ENCODE measurements around the gene GPR137C.

The GPR137C gene

DNA sequence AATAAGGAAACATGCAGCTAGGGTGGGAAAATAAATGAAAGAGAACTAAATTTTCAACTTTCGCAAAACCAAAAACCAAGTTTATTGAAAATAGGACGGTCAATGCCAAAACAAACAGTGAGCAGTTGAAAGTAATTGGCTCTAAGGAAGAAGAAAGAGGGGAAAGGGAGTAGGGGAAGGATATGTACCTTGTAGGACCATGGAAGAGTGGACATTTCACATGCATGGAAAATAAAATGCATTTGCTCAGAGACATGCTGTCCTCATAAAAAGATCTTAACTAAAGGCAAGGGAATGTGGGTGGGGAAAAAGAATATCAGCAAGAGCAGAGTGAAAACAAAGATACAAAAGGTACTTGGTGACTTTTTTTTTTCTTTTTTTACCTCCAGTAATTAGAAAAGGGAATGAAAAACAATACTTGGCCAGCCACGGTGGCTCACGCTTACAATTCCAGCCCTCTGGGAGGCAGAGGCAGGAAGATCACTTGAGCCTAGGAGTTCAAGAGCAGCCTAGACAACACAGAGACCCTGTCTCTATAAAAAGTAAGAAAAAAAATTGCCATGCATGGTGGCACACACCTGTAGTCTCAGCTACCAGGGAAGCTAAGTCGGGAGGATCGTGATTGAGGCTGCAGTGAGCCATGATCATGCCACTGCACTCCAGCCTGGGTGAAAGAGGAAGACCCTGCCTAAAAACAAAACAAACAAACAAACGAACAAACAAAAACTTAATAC, 6.9 kb upstream of the GPR137C start:
- Histone ChIP-seq H3K36me3 (ENCODE audit: insufficient read depth, low read length) (no peaks in the 10 kb centered on the region), H3K4me3 (ENCODE audit: low read depth, low read length) (no peak overlapping the region), H3K79me2 (ENCODE audit: control insufficient read depth, insufficient read depth, low read length, unreplicated experiment) (peaks cover 1% of the 10 kb centered on the region), H3K4me1 (ENCODE audit: control insufficient read depth, insufficient read depth, low read length, unreplicated experiment) (peaks cover 3% of the 10 kb centered on the region), H3K27me3 (ENCODE audit: insufficient read depth, low read length) (no peaks in the 10 kb centered on the region), H2AFZ (ENCODE audit: low read length, unreplicated experiment) (no peak overlapping the region), H3K27ac (ENCODE audit: low read depth, low read length) (no peak overlapping the region)

DNA sequence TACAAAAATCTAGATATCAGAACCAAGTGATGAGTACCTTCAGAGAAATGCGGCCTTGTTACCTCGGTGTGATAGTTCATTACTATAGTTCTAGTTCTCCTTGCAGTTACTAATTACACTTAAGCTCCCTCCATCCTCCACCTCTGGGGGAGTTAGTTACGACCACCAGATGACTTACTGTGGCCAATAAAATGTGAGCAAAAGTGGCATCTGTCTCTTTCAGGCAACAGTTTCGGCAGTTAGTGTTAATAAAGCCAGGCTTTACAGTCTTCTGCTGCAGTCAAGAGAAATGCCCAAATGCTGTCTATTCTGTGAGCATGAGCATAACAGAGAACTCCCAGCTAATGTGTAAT, 6.3 kb upstream of the GPR137C start:
- H3K4me3 ChIP-seq (ENCODE audit: low read depth, low read length): no peak overlapping the region
- no peak overlapping the region for H2AFZ ChIP-seq (ENCODE audit: low read length, unreplicated experiment)

DNA sequence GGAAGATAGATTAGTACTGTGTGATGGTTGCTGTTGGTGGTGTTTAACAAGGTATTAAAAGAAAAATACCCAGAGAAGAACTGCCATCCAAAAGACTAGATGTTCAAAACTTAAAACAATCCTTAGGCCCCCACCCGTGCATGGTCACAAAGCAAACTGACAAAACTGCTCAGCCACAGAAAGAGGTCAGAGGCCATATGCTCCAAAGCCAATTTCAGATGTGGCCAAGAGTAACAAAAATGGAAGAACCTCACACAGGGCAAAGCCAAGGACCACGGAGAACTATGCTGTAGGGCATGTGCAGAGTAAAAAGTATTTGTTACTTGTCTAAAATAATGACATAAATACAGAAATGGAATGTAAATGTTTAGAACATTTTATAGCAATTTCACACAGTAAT, 5.6 kb upstream of the GPR137C start:
- H3K4me1 ChIP-seq (ENCODE audit: control insufficient read depth, insufficient read depth, low read length, unreplicated experiment): peaks cover 8% of the 10 kb centered on the region
- H2AFZ ChIP-seq (ENCODE audit: low read length, unreplicated experiment): no peak overlapping the region
- no peak overlapping the region for H3K27ac ChIP-seq (ENCODE audit: low read depth, low read length)
- no peaks in the 10 kb centered on the region for H3K27me3 ChIP-seq (ENCODE audit: insufficient read depth, low read length)
- peaks cover 5% of the 10 kb centered on the region for H3K79me2 ChIP-seq (ENCODE audit: control insufficient read depth, insufficient read depth, low read length, unreplicated experiment)
- no peaks in the 10 kb centered on the region for H3K36me3 ChIP-seq (ENCODE audit: insufficient read depth, low read length)
- no peak overlapping the region for H3K4me3 ChIP-seq (ENCODE audit: low read depth, low read length)

More for the DNA sequence above, 6.3 kb upstream of the GPR137C start:
- Histone ChIP-seq H3K79me2 (ENCODE audit: control insufficient read depth, insufficient read depth, low read length, unreplicated experiment) (peaks cover 5% of the 10 kb centered on the region), H3K4me1 (ENCODE audit: control insufficient read depth, insufficient read depth, low read length, unreplicated experiment) (peaks cover 8% of the 10 kb centered on the region), H3K27me3 (ENCODE audit: insufficient read depth, low read length) (no peaks in the 10 kb centered on the region), H3K27ac (ENCODE audit: low read depth, low read length) (no peak overlapping the region), H3K36me3 (ENCODE audit: insufficient read depth, low read length) (no peaks in the 10 kb centered on the region)

DNA sequence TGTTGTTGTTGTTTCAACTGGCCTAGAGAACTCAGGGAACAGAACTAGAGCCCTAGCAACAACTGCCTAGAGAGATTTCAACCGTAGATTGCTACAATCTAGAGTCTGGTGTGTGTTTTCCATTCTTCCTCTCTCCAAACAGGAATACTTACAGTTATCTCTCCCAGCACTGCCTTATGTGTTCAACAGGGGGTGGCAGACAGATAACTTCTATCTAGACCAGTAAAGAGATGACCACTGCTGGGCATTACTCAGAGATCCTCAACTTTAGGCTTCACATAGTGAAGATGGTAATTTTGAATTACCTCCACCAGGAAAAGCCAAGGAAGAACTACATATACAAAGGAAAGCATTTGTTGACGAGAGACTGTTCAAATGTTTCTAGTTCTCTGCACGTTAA, 5.1 kb upstream of the GPR137C start:
- no peaks in the 10 kb centered on the region for H3K27me3 ChIP-seq (ENCODE audit: insufficient read depth, low read length)
- H2AFZ ChIP-seq (ENCODE audit: low read length, unreplicated experiment): no peak overlapping the region
- H3K4me3 ChIP-seq (ENCODE audit: low read depth, low read length): no peak overlapping the region
- H3K36me3 ChIP-seq (ENCODE audit: insufficient read depth, low read length): no peaks in the 10 kb centered on the region
- H3K79me2 ChIP-seq (ENCODE audit: control insufficient read depth, insufficient read depth, low read length, unreplicated experiment): peaks cover 5% of the 10 kb centered on the region
- no peak overlapping the region for H3K27ac ChIP-seq (ENCODE audit: low read depth, low read length)
- peaks cover 8% of the 10 kb centered on the region for H3K4me1 ChIP-seq (ENCODE audit: control insufficient read depth, insufficient read depth, low read length, unreplicated experiment)

DNA sequence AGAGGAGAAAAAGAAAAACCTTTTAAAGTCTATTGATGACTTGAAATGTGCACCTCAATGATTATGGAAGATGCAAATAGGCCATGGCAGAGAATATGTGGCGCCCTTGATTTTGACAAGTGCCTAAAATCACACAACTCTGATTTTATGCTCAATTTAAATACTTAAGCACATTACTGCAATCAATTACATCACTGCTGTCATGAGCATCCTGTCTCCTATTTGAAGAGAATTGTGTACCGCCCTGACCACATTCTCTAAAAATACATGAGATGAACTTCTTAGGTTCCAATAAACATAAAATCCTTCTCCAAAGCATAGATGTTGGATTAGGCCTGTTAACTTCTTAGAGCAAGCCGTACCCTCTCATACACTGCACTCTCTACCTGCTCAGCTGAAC, 2.0 kb upstream of the GPR137C start:
- Histone ChIP-seq H2AFZ (ENCODE audit: low read length, unreplicated experiment) (no peak overlapping the region), H3K36me3 (ENCODE audit: insufficient read depth, low read length) (no peaks in the 10 kb centered on the region), H3K79me2 (ENCODE audit: control insufficient read depth, insufficient read depth, low read length, unreplicated experiment) (peaks cover 5% of the 10 kb centered on the region), H3K4me3 (ENCODE audit: low read depth, low read length) (no peak overlapping the region), H3K27ac (ENCODE audit: low read depth, low read length) (no peak overlapping the region), H3K4me1 (ENCODE audit: control insufficient read depth, insufficient read depth, low read length, unreplicated experiment) (peaks cover 8% of the 10 kb centered on the region), H3K27me3 (ENCODE audit: insufficient read depth, low read length) (no peaks in the 10 kb centered on the region)

DNA sequence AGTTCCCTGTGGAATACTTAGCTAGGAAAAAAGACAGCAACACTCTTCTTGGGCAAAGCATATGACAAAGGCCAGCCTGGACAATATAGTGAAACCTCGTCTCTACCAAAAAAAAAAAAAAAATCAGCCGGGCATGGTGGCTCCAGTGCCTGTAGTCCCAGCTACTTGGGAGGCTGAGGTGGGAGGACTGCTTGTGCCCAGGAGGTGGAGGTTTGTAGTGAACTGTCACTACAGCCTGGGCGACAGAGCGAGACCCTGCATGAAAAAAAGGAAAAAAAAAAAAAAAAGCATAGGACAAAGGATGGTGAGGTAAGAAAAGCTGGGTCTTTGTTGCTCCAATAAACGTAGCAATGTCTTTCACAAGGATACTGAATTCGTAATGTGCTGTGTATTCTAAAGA, 1.4 kb upstream of the GPR137C start:
- no peaks in the 10 kb centered on the region for H3K36me3 ChIP-seq (ENCODE audit: insufficient read depth, low read length)
- H3K27ac ChIP-seq (ENCODE audit: low read depth, low read length): no peak overlapping the region
- peak overlapping the region; percentile 94 for H3K4me3 ChIP-seq (ENCODE audit: low read depth, low read length)
- no peak overlapping the region for H2AFZ ChIP-seq (ENCODE audit: low read length, unreplicated experiment)
- no peaks in the 10 kb centered on the region for H3K27me3 ChIP-seq (ENCODE audit: insufficient read depth, low read length)
- H3K4me1 ChIP-seq (ENCODE audit: control insufficient read depth, insufficient read depth, low read length, unreplicated experiment): peaks cover 8% of the 10 kb centered on the region
- H3K79me2 ChIP-seq (ENCODE audit: control insufficient read depth, insufficient read depth, low read length, unreplicated experiment): peaks cover 5% of the 10 kb centered on the region

DNA sequence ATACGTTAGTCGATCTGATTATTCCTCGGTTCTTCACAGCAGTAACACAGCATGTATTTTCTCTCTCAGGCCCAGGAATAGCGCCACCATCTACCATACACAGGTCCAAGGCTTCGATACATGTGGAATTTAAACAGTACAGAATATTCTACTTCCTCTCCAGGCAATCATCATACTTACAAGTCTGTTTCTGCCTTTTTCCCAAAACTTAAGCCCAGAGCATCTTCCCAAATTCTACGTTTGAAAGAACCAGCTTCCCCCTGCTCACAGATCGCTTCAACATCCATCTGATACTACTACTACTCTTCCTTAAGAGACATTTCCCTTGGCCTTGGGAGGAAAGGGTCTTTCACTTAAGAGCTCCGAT, 957 bp upstream of the GPR137C start:
- peaks cover 5% of the 10 kb centered on the region for H3K79me2 ChIP-seq (ENCODE audit: control insufficient read depth, insufficient read depth, low read length, unreplicated experiment)
- H3K27me3 ChIP-seq (ENCODE audit: insufficient read depth, low read length): no peaks in the 10 kb centered on the region
- H3K36me3 ChIP-seq (ENCODE audit: insufficient read depth, low read length): no peaks in the 10 kb centered on the region
- peak overlapping the region; percentile 42; the same call in 1 of the 2 replicates for H3K27ac ChIP-seq (ENCODE audit: low read depth, low read length)
- peaks cover 8% of the 10 kb centered on the region for H3K4me1 ChIP-seq (ENCODE audit: control insufficient read depth, insufficient read depth, low read length, unreplicated experiment)
- peak overlapping the region; percentile 96 for H2AFZ ChIP-seq (ENCODE audit: low read length, unreplicated experiment)
- peak overlapping the region; percentile 94 for H3K4me3 ChIP-seq (ENCODE audit: low read depth, low read length)

DNA sequence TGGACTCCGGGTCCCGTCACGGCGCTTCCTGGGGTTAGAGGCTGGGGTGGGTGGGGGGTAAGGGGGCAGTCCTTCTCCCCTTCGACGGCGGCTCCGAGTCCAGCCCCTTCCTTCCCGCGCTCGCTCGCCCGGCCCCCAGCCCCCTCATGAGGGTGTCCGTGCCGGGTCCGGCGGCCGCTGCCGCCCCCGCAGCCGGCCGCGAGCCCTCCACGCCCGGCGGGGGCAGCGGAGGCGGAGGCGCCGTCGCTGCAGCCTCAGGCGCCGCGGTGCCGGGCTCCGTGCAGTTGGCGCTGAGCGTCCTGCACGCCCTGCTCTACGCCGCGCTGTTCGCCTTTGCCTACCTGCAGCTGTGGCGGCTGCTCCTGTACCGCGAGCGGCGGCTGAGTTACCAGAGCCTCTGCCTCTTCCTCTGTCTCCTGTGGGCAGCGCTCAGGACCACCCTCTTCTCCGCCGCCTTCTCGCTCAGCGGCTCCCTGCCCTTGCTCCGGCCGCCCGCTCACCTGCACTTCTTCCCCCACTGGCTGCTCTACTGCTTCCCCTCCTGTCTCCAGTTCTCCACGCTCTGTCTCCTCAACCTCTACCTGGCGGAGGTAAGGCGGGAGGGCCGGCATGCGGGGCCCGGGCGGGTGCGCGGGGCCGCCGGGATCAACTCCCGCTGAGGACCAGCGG, 500 bp downstream of the GPR137C start:
- peak overlapping the region; percentile 94 for H2AFZ ChIP-seq (ENCODE audit: low read length, unreplicated experiment)
- no peaks in the 10 kb centered on the region for H3K36me3 ChIP-seq (ENCODE audit: insufficient read depth, low read length)
- H3K4me1 ChIP-seq (ENCODE audit: control insufficient read depth, insufficient read depth, low read length, unreplicated experiment): peaks cover 8% of the 10 kb centered on the region
- H3K27me3 ChIP-seq (ENCODE audit: insufficient read depth, low read length): no peaks in the 10 kb centered on the region
- peak overlapping the region; percentile 94 for H3K4me3 ChIP-seq (ENCODE audit: low read depth, low read length)
- H3K27ac ChIP-seq (ENCODE audit: low read depth, low read length): no peak overlapping the region
- peaks cover 5% of the 10 kb centered on the region for H3K79me2 ChIP-seq (ENCODE audit: control insufficient read depth, insufficient read depth, low read length, unreplicated experiment)

DNA sequence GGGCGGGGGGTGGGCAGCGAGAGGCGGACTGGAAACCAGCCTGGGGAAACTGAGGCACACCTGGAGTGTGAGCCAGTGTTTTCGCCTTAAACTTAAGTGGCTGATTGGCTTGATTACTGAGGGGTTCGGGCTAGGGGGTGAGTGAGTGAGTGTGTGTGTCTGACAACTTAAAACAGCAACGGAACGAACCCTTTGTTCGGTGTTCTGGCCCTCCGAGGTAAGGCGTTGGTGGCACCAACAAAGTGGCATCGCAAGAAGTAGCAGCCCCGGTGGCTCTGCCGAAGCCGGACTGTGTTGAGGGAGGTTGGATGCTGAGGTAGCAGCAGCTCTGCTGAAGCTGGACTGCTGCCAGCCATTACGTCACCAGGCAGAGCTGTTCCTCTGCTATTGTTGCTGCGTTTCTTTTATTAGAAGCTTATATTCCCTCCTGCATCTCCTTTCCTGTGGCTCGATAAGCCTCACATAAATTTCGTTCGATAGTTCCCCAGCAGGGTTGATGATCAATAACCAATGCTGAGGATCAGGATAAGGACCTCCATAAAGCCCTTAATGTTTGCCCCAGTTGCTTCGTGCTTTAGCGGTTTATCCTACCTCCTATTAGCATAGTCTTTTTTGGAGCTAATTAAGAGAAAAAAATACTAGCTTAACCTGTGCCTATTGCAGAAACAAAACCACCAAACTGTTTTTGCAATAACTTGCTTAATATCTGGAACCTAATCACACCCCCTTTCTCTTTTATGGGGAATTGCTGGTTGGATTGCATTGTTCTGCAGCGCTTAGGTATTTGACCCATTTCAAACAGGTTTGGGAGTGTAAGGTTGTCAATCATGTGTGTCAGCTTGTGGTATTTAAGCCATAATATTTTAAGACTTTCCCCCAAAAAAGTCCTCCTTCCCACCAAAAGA, 1.3 kb downstream of the GPR137C start:
- Histone ChIP-seq H3K4me3 (ENCODE audit: low read depth, low read length) (peak overlapping the region; percentile 94), H3K36me3 (ENCODE audit: insufficient read depth, low read length) (0 out of 2 replicates have a peak, but pooled peaks cover 3% of the 10 kb centered on the region), H2AFZ (ENCODE audit: low read length, unreplicated experiment) (peak overlapping the region; percentile 94)

DNA sequence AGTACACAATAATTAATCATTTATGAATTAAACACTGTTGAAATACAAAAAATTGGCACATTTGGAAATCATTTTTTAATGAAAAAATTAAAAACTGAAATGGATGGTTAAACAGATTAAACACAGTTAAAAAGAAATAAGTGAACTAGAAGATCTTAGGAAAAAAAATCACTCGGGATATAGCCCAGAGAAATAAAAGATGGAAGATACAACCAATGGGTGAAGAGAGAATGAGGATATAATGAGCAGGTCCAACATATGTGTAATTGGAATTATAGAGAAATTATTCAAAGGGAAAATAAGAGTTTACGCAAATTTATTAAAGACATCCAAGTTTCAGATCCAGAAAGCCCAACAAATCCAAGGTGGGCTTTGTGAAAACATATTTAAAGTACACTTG, 6.1 kb downstream of the GPR137C start:
- Histone ChIP-seq H3K27me3 (ENCODE audit: insufficient read depth, low read length) (no peaks in the 10 kb centered on the region), H3K4me1 (ENCODE audit: control insufficient read depth, insufficient read depth, low read length, unreplicated experiment) (peaks cover 4% of the 10 kb centered on the region), H3K79me2 (ENCODE audit: control insufficient read depth, insufficient read depth, low read length, unreplicated experiment) (no peaks in the 10 kb centered on the region), H3K4me3 (ENCODE audit: low read depth, low read length) (no peak overlapping the region), H3K27ac (ENCODE audit: low read depth, low read length) (no peak overlapping the region), H3K36me3 (ENCODE audit: insufficient read depth, low read length) (0 out of 2 replicates have a peak, but pooled peaks cover 3% of the 10 kb centered on the region), H2AFZ (ENCODE audit: low read length, unreplicated experiment) (no peak overlapping the region)

More for the DNA sequence above, 1.3 kb downstream of the GPR137C start:
- H3K79me2 ChIP-seq (ENCODE audit: control insufficient read depth, insufficient read depth, low read length, unreplicated experiment): peaks cover 5% of the 10 kb centered on the region
- no peak overlapping the region for H3K27ac ChIP-seq (ENCODE audit: low read depth, low read length)
- no peaks in the 10 kb centered on the region for H3K27me3 ChIP-seq (ENCODE audit: insufficient read depth, low read length)
- peaks cover 8% of the 10 kb centered on the region for H3K4me1 ChIP-seq (ENCODE audit: control insufficient read depth, insufficient read depth, low read length, unreplicated experiment)

All from ACC112 (cell line).